KG1 (cell line): Measurements from ENCODE around the gene ANKRD11.
"Not testable (repeated sequence)": the region's sequence is repeated elsewhere in the genome, so short reads cannot be mapped to it uniquely, and the experiment has no call there.

ENCODE experiments used
- DNase-seq: peaks from one replicate; lab custom pipeline; 2025; lab: John Stamatoyannopoulos, UW

ANKRD11 gene

GRCh38 chr16:89344846-89345611 is 145.3 kb downstream of the ANKRD11 start:
- no peak for DNase-seq

- no peak for DNase-seq
Measured at GRCh38 chr16:89344458-89344834, 145.9 kb downstream of the ANKRD11 start.

GRCh38 chr16:89343501-89344457 is 146.6 kb downstream of the ANKRD11 start:
- no peak for DNase-seq

- no peak for DNase-seq
Measured at GRCh38 chr16:89341697-89342694, 148.4 kb downstream of the ANKRD11 start.

GRCh38 chr16:89341279-89341678 is 149.1 kb downstream of the ANKRD11 start:
- no peak for DNase-seq

- no peak for DNase-seq
Measured at GRCh38 chr16:89338863-89339262, 151.5 kb downstream of the ANKRD11 start.

- no peak for DNase-seq
Measured at GRCh38 chr16:89337965-89338364, 152.4 kb downstream of the ANKRD11 start.

- DNase-seq: no peak
Measured at GRCh38 chr16:89335803-89336485, 154.4 kb downstream of the ANKRD11 start.

- DNase-seq: no peak
Measured at GRCh38 chr16:89334988-89335802, 155.2 kb downstream of the ANKRD11 start.

- no peak for DNase-seq
Measured at GRCh38 chr16:89334461-89334860, 155.9 kb downstream of the ANKRD11 start.

GRCh38 chr16:89334050-89334449 is 156.3 kb downstream of the ANKRD11 start:
- DNase-seq: no peak

GRCh38 chr16:89333401-89334001 is 156.9 kb downstream of the ANKRD11 start:
- not testable (repeated sequence) for DNase-seq

- no peak for DNase-seq
Measured at GRCh38 chr16:89332902-89333245, 157.5 kb downstream of the ANKRD11 start.

- no peak for DNase-seq
Measured at GRCh38 chr16:89332243-89332901, 158.0 kb downstream of the ANKRD11 start.

- no peak for DNase-seq
Measured at GRCh38 chr16:89331371-89332109, 158.8 kb downstream of the ANKRD11 start.

GRCh38 chr16:89330177-89330856 is 160.0 kb downstream of the ANKRD11 start:
- DNase-seq: no peak

- not testable (repeated sequence) for DNase-seq
Measured at GRCh38 chr16:89329830-89330176, 160.6 kb downstream of the ANKRD11 start.
